Fibroblast of villous mesenchyme (primary cell): ENCODE measurements around the gene MSANTD7. TPM values are rescaled to one million over a fixed set of nuclear protein-coding genes. Genes with fewer than 3 reads are reported as not detected.
A peak's percentile ranks its signal among the peaks of the same experiment; 100 is the strongest.
"Not testable (repeated sequence)": the region's sequence is repeated elsewhere in the genome, so short reads cannot be mapped to it uniquely, and the experiment has no call there.

Experiments used
- DNase-seq: peaks from one replicate; pipeline ENCODE4 v3.0.0-alpha.2; 2010; ENCODE audit warnings: low read depth
- H3K4me3 ChIP-seq: 2 replicates; pipeline ENCODE4 v1.5.1; 2011; ENCODE audit warnings: low read depth, mild to moderate bottlenecking, low read length
- total RNA-seq: library from RNA; depleted of rRNA; stranded (reverse); fragments of >200 nt; gene quantifications from 2 replicates; pipeline ENCODE4 v1.2.3, GENCODE V29; 2012
- TF ChIP-seq, protein P1 (sequence below): IDR thresholded peaks from 2 replicates; pipeline ENCODE4 v1.5.1; 2012; ENCODE audit warnings: low read depth, mild to moderate bottlenecking, low read length; ENCODE audit not compliant: insufficient read depth

MSANTD7 gene
- total RNA-seq, 1 donor, result 23.3 TPM

DNA sequence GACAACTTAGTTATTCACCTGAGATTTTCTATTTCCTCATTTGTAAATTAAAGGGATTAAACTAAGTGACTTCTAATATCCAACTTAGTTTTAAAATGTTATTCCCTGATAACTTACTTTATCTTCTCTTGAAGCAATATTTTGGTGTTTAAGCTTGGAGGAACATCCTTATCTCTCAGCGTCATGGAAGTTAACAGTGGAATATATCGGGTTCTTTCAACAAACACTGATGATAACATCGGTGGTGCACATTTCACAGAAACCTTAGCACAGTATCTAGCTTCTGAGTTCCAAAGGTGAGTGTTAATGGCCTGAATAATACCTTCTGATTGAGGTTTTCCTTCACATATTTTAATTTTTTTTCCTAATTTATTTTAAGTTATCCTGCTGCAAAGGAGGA lies 14.1 kb downstream of the MSANTD7 start:
- no peak overlapping the region for H3K4me3 ChIP-seq
- peak; percentile 31 for DNase-seq
- TF ChIP-seq, protein P1, sequence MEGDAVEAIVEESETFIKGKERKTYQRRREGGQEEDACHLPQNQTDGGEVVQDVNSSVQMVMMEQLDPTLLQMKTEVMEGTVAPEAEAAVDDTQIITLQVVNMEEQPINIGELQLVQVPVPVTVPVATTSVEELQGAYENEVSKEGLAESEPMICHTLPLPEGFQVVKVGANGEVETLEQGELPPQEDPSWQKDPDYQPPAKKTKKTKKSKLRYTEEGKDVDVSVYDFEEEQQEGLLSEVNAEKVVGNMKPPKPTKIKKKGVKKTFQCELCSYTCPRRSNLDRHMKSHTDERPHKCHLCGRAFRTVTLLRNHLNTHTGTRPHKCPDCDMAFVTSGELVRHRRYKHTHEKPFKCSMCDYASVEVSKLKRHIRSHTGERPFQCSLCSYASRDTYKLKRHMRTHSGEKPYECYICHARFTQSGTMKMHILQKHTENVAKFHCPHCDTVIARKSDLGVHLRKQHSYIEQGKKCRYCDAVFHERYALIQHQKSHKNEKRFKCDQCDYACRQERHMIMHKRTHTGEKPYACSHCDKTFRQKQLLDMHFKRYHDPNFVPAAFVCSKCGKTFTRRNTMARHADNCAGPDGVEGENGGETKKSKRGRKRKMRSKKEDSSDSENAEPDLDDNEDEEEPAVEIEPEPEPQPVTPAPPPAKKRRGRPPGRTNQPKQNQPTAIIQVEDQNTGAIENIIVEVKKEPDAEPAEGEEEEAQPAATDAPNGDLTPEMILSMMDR, result no peak

DNA sequence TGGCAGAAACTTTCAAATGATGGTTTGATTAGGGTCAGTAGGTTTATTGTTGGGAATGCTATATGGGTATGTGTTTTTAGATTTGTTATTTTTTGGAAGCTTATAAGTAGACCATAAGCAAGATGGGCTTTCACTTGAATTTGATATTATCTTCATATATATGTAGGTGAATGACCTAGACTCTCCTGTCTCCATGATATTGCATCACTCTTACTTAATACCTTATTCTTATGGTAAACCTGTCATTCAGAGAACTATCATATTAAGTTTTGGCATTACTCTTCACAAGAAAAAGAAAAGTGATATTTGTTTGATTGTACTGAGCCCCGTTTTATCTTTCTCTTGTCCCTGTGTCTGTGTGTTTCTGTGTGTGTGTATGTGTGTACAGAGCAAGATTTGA lies 17.3 kb downstream of the MSANTD7 start:
- H3K4me3 ChIP-seq, result no peak overlapping the region
- TF ChIP-seq, protein P1, result no peak
- no peak for DNase-seq

DNA sequence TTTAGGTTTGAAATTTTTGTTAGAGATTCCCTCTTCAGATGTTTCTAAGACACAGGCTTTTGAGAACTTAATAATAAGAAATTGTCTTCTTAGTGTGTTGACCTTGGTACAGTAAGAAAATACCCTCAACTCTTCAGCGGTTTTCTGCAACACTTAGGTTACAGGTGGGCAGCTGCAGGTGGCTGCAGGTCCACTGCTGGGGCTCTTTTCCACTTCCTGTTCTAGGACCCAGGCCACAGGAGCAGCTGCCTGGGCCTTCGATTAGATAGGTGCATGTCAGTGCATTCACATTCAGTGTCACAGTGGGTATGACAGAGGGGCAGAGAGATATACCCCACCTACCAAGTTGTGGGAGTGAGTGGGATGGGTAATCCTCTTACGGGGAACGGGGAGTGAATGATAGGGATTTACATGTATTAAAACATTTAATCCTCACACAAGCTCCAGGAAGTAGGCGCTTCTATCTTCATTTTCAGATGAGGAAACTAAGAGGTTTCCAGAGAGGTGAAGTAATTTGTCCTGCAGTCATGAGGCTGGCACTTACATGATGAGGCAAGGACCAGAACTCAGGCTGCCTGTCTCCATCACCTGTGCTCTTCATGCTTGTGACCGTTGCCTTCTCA lies 20.3 kb downstream of the MSANTD7 start:
- H3K4me3 ChIP-seq, result no peak overlapping the region
- no peak for DNase-seq
- TF ChIP-seq, protein P1, result no peak

DNA sequence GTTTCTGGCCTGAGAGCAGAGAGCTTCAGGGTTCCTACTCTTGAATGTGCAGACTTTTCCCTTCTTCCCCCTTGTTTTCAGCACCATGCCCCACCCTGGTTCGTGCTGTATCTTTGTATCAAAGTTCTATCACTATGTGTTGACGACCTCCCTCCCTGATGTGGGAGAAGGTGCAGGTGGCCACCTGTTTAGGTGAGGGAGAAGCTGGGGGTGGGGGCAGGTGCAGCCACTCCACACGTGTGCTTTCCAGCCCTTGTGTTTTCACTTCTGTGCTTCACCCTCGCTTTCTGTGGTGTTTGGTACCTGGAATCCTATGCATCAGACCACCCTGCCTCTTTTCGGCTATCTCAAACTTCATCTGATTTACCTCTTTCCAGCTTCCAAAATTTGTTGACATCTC lies 20.9 kb downstream of the MSANTD7 start:
- TF ChIP-seq, protein P1, result no peak
- no peak for DNase-seq
- H3K4me3 ChIP-seq, result no peak overlapping the region

DNA sequence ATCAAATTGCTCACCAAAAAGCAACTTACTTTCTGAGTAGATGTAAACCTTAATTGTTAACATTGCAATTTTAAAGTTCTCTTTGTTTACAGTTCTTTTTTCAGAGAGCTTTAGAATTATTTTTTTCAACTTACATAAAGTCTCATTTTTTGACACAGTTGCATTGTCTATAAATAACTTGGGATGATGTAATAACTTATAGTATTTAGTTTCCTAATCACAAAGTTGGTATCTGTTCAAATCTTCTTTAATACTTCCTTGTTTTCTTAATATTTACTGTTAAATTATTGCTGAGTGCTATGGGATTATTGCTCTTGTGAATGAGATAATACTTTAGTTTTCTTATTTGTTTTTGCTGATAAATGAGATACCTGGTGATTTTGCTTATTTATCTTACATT lies 21.7 kb downstream of the MSANTD7 start:
- TF ChIP-seq, protein P1, result no peak
- peak; percentile 3 for DNase-seq
- no peak overlapping the region for H3K4me3 ChIP-seq

DNA sequence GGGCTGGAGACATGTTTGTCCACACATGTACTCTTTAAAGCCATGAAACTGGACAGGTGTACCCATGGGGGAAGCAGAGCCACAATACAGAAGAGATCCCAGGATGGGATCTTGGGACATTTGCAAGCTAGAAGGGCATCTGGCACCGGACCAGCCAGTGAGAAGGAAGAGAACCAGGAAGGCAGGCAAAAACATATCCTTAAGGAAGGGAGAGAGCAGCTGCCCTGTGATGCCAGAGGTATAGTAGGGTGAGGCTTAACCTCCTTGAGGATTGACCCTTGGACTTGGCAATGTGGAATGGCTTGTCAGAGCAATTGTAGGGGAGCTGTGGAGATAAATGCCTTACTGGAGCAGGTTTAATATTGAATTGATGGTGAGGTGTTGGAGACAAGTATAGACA lies 22.7 kb downstream of the MSANTD7 start:
- H3K4me3 ChIP-seq, result no peak overlapping the region
- no peak for DNase-seq
- TF ChIP-seq, protein P1, result no peak

DNA sequence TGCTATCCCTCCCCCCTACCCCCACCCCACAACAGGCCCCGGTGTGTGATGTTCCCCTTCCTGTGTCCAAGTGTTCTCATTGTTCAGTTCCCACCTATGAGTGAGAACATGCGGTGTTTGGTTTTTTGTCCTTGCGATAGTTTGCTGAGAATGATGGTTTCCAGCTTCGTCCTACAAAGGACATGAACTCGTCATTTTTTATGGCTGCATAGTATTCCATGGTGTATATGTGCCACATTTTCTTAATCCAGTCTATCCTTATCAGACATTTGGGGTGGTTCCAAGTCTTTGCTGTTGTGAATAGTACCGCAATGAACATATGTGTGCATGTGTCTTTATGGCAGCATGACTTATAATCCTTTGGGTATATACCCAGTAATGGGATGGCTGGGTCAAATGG lies 26.4 kb downstream of the MSANTD7 start:
- DNase-seq, H3K4me3 ChIP-seq: not testable (repeated sequence)

DNA sequence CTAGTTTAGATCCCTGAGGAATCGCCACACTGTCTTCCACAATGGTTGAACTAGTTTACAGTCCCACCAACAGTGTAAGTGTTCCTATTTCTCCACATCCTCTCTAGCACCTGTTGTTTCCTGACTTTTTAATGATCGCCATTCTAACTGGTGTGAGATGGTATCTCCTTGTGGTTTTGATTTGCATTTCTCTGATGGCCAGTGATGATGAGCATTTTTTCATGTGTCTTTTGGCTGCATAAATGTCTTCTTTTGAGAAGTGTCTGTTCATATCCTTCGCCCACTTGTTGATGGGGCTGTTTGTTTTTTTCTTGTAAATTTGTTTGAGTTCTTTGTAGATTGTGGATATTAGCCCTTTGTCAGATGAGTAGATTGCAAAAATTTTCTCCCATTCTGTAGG lies 26.8 kb downstream of the MSANTD7 start:
- not testable (repeated sequence) for DNase-seq

More for the DNA sequence above, 26.8 kb downstream of the MSANTD7 start:
- not testable (repeated sequence) for H3K4me3 ChIP-seq
